DND-41 (cell line): Measurements from ENCODE around the gene BTRC.

ENCODE experiments used
- EZH2 ChIP-seq: IDR thresholded peaks from 3 replicates; pipeline ENCODE4 v1.6.1; 2012; ENCODE audit warnings: borderline replicate concordance, low read depth, mild to moderate bottlenecking, moderate library complexity, low read length, inconsistent platforms; ENCODE audit not compliant: severe bottlenecking
- TF ChIP-seq, protein P1 (sequence below): IDR thresholded peaks from 2 replicates; pipeline ENCODE4 v1.5.1; 2012; ENCODE audit warnings: borderline replicate concordance, low read length, moderate library complexity, mild to moderate bottlenecking; ENCODE audit not compliant: poor library complexity, severe bottlenecking; ENCODE audit errors: extremely low read depth

DNA sequence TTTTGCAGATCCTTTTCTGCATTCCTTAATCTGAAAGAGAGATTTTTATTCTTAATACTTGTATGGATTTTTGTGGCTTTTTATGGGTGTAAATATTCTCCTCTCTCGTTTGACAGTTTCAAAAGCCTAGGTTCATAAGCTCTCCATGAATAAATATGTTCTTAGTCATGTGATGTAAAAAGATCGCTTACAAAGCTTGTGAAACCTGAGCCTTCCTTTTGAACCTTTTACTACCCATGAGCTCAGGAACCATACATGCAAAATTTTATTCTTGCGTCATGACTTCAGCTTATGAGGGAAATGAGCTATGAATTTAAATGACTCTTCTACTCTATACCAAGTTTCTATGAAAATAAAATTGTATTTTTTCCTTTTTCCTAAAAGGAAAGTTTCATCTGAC is 135.4 kb downstream of the BTRC start:
- TF ChIP-seq, protein P1, sequence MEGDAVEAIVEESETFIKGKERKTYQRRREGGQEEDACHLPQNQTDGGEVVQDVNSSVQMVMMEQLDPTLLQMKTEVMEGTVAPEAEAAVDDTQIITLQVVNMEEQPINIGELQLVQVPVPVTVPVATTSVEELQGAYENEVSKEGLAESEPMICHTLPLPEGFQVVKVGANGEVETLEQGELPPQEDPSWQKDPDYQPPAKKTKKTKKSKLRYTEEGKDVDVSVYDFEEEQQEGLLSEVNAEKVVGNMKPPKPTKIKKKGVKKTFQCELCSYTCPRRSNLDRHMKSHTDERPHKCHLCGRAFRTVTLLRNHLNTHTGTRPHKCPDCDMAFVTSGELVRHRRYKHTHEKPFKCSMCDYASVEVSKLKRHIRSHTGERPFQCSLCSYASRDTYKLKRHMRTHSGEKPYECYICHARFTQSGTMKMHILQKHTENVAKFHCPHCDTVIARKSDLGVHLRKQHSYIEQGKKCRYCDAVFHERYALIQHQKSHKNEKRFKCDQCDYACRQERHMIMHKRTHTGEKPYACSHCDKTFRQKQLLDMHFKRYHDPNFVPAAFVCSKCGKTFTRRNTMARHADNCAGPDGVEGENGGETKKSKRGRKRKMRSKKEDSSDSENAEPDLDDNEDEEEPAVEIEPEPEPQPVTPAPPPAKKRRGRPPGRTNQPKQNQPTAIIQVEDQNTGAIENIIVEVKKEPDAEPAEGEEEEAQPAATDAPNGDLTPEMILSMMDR = no peak
- TF ChIP-seq EZH2 = no peak
